Rectal smooth muscle tissue (tissue), 1 donor: ENCODE data around the gene DLEC1.

ENCODE experiments used
- H3K27ac ChIP-seq: one replicate; pipeline ENCODE4 v1.7.0; 2013; ENCODE audit warnings: low read depth, low read length, inconsistent platforms
- H3K27me3 ChIP-seq: one replicate; pipeline ENCODE4 v1.7.0; 2013; ENCODE audit warnings: low read length; ENCODE audit not compliant: control insufficient read depth, insufficient read depth
- H3K36me3 ChIP-seq: one replicate; pipeline ENCODE4 v1.7.0; 2013; ENCODE audit warnings: low read length; ENCODE audit not compliant: control insufficient read depth, insufficient read depth
- H3K4me1 ChIP-seq: one replicate; pipeline ENCODE4 v1.7.0; 2013; ENCODE audit warnings: low read length; ENCODE audit not compliant: control insufficient read depth, insufficient read depth
- H3K4me3 ChIP-seq: one replicate; pipeline ENCODE4 v1.7.0; 2013; ENCODE audit warnings: low read length
- H3K9ac ChIP-seq: one replicate; pipeline ENCODE4 v1.7.0; 2013; ENCODE audit warnings: low read length

The DLEC1 gene

DNA sequence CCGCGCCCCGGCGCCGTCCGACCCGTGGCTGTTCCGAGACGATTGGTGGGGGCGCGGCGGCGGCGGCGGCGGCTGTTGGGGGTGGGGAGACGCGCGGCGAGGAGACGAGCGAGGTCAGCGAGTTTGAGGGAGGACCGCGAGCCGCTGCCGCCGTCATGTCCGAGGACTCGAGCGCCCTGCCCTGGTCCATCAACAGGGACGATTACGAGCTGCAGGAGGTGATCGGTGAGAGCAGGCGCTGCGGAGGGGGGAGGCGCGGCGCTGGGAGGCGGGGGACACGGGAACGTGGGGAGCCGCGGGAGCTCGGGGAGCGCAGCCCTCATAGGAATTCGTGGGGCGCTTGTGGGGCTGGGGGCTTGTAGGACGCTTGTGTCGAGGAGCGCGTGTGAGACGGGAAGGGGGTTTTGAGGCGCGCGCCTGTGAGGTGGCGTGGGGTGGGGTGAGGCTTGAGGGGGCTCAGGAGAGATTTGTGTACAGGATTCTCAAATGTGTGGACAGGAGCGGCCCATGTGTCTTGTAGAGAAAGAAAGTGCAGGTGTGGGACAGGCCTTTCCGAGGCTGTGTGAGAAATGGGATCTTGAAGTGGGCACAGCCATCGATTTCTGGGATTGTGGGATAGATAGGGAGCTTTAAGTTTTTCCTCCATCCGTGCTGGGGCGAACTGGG lies 126.8 kb downstream of the DLEC1 start:
- H3K4me1 ChIP-seq, result peaks cover 4% of the 10 kb centered on the region
- H3K27me3 ChIP-seq, result no peaks in the 10 kb centered on the region
- no peaks in the 10 kb centered on the region for H3K36me3 ChIP-seq
- peak overlapping the region; percentile 99 for H3K27ac ChIP-seq
- H3K9ac ChIP-seq, result peak overlapping the region; percentile 77
- peak overlapping the region; percentile 84 for H3K4me3 ChIP-seq

DNA sequence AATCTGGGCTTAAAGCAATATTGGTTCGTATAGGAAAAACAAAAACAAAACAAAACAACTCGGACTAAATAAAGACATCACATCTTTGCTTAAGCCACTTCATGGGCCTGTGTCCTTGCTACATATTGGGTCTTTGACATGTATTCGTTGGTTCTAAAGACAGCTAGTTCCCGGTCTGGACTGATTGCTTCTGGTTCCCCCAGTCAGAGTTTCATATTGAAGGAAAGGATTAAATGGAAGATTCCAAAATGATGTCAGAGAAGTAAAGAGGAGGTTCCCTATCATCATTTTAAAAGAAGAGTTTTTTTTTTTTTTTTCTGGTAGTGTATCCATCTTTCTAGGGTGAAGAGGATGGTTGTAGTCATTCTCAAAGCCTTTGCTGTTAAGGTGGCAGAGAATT lies 128.6 kb downstream of the DLEC1 start:
- Histone ChIP-seq H3K27me3 (no peaks in the 10 kb centered on the region), H3K4me3 (no peak overlapping the region), H3K4me1 (peaks cover 4% of the 10 kb centered on the region), H3K9ac (no peak overlapping the region), H3K36me3 (no peaks in the 10 kb centered on the region), H3K27ac (no peak overlapping the region)

DNA sequence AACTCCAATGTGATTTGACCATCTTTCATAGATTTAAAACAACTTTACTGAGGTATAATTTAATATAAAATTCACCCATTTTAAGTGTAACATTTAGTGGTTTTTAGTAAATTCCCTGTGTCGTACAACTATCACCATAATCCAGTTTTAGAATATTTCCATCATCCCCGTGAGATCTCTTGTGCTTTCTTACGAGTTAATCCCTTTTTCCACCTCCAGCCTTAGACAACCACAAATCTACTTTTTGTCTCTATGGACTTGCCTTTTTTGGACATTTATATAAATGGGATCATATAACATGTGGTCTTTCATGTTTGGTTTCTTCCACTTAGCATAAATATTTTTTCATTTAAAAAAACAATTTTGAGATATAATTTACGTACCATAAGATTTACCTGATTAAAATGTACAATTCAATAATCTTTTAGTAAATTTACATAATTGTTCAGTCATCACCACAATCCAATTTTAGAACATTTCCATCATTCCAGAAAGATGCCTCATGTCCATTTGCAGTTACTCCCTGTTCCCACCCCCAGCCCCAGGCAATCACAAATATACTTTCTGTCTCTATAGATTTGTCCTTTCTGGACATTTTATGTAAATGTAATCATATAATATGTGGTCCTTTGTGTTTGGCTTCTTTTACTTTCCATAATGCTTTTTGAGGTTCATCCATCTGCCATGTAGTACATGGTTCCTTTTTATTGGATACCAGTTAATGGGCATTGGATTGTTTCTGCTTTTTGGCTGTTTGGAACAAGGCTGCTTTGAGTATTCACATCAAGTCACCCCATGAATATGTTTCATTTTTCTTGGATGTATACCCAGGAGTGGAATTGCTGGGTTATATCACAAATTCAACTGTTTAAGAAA lies 129.4 kb downstream of the DLEC1 start:
- H3K27me3 ChIP-seq, result no peaks in the 10 kb centered on the region
- H3K36me3 ChIP-seq, result no peaks in the 10 kb centered on the region
- H3K4me3 ChIP-seq, result no peak overlapping the region
- H3K4me1 ChIP-seq, result peaks cover 4% of the 10 kb centered on the region
- H3K27ac ChIP-seq, result no peak overlapping the region
- H3K9ac ChIP-seq, result no peak overlapping the region

DNA sequence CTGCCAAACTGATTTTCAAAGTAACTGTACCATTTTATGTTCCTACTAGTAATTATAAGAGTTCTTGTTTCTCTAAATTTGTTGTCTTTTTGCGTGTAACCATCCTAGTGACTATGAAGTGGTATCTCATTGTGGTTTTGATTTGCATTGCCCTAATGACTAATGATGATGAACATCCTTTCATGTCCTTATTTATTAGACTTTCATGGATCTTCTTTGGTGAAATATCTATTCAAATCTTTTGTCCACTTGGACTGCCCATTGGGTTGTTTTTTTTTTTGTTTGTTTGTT lies 130.0 kb downstream of the DLEC1 start:
- Histone ChIP-seq H3K27ac (no peak overlapping the region), H3K9ac (no peak overlapping the region), H3K36me3 (no peaks in the 10 kb centered on the region), H3K4me3 (no peak overlapping the region), H3K27me3 (no peaks in the 10 kb centered on the region), H3K4me1 (peaks cover 4% of the 10 kb centered on the region)

DNA sequence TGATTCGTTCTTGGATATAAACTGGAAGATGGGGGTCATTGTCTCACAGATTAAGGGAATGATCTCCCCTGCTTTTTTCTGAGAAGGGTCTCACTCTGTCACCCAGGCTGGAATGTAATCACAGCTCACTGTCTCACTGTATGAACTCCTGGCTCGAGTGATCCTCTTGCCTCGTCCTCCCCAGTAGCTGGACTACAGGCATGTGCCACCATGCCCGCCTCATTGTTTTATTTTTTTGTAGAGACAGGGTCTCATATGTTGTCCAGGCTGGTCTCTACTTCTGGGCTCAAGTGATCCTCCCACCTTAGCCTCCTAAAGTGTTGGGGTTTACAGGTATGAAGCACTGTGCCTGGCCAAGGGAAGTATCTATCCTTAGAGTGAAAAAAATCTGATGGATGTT lies 131.7 kb downstream of the DLEC1 start:
- Histone ChIP-seq H3K9ac (no peak overlapping the region), H3K4me3 (no peak overlapping the region), H3K4me1 (peaks cover 4% of the 10 kb centered on the region), H3K27ac (no peak overlapping the region), H3K27me3 (no peaks in the 10 kb centered on the region), H3K36me3 (no peaks in the 10 kb centered on the region)

DNA sequence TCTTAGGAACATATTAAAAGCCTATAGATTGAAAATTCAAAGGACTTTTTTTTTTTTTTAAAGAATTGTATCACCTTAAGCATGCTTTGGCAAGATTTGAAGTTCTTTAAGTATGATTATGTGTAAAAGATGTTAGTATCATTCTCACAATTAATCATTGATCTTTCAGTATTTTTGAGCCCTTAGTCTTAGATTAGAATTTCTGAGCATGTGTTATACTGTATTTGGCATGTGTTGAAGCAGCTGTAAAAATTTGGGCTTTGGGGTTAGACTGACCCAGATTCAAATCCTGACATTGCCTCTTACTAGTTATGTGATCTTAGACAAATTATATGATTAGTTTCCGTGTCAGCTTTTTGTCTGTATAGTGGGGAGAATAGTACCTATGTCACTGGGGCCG lies 132.6 kb downstream of the DLEC1 start:
- Histone ChIP-seq H3K4me1 (peaks cover 4% of the 10 kb centered on the region), H3K36me3 (no peaks in the 10 kb centered on the region), H3K4me3 (no peak overlapping the region), H3K27ac (no peak overlapping the region), H3K9ac (no peak overlapping the region), H3K27me3 (no peaks in the 10 kb centered on the region)
